Stimulated activated CD8-positive, alpha-beta memory T cell treated with anti-CD3 and anti-CD28 coated beads, Interleukin-12 subunit alpha, Interleukin-12 subunit beta, amount 100 ng/mL, for 24 hours (primary cell): Measurements from ENCODE around the gene SORBS2.
"Not testable (repeated sequence)": the region's sequence is repeated elsewhere in the genome, so short reads cannot be mapped to it uniquely, and the experiment has no call there.

Experiments
- DNase-seq: peaks from one replicate; pipeline ENCODE4 v3.0.0-alpha.2; 2020; ENCODE audit errors: extremely low read depth

SORBS2 gene

GRCh38 chr4:185811509-185812364 is at the start of gene SORBS2:
SORBS2 (minus strand) TSS chr4:185812194; CDS start chr4:185690571, 121,623 bp downstream.
- DNase-seq: no peak

- DNase-seq: no peak
These were observed 47.1 kb upstream of the SORBS2 start for GRCh38 chr4:185859111-185859510.

GRCh38 chr4:185857561-185857960 is 45.6 kb upstream of the SORBS2 start:
- not testable (repeated sequence) for DNase-seq

GRCh38 chr4:185853841-185854240 is 41.8 kb upstream of the SORBS2 start:
- DNase-seq: no peak

GRCh38 chr4:185852961-185853360 is 41.0 kb upstream of the SORBS2 start:
- no peak for DNase-seq

GRCh38 chr4:185849664-185850550 is 37.9 kb upstream of the SORBS2 start:
- no peak for DNase-seq

GRCh38 chr4:185847352-185848097 is 35.5 kb upstream of the SORBS2 start:
- no peak for DNase-seq

GRCh38 chr4:185846505-185847150 is 34.6 kb upstream of the SORBS2 start:
- no peak for DNase-seq

GRCh38 chr4:185845966-185846365 is 34.0 kb upstream of the SORBS2 start:
- no peak for DNase-seq

- DNase-seq: no peak
These were observed 29.5 kb upstream of the SORBS2 start for GRCh38 chr4:185841451-185841850.

- DNase-seq: no peak
These were observed 29.0 kb upstream of the SORBS2 start for GRCh38 chr4:185840953-185841352.

GRCh38 chr4:185840201-185840600 is 28.2 kb upstream of the SORBS2 start:
- DNase-seq: no peak

GRCh38 chr4:185839770-185840169 is 27.8 kb upstream of the SORBS2 start:
- DNase-seq: no peak

- no peak for DNase-seq
These were observed 27.3 kb upstream of the SORBS2 start for GRCh38 chr4:185839194-185839712.

- no peak for DNase-seq
These were observed 26.7 kb upstream of the SORBS2 start for GRCh38 chr4:185838514-185839193.

- no peak for DNase-seq
These were observed 26.1 kb upstream of the SORBS2 start for GRCh38 chr4:185838104-185838452.

- no peak for DNase-seq
These were observed 25.6 kb upstream of the SORBS2 start for GRCh38 chr4:185837415-185838103.

GRCh38 chr4:185836241-185837084 is 24.5 kb upstream of the SORBS2 start:
- DNase-seq: no peak

GRCh38 chr4:185835814-185836213 is 23.8 kb upstream of the SORBS2 start:
- no peak for DNase-seq
